Smooth muscle cell (in vitro differentiated cells): ENCODE data around the gene RTL1. TPM values are rescaled to one million over a fixed set of nuclear protein-coding genes. Genes with fewer than 3 reads are reported as not detected.

Source experiments
- DNase-seq: peaks from one replicate; lab custom pipeline; 2025; ENCODE audit not compliant: unreplicated experiment; lab: John Stamatoyannopoulos, UW
- H2AFZ ChIP-seq: fragments of 200-600 bp; sonication (generic); 2 replicates; pipeline ENCODE4 v1.6.0; 2016; ENCODE audit warnings: antibody characterized with exemption, low read depth, mild to moderate bottlenecking
- H3F3A ChIP-seq: fragments of 200-600 bp; sonication (generic); 2 replicates; pipeline ENCODE4 v1.6.0; 2017; ENCODE audit warnings: antibody characterized with exemption, low read depth
- H3K27ac ChIP-seq: fragments of 200-600 bp; sonication (generic); 2 replicates; pipeline ENCODE4 v1.5.1; 2016; ENCODE audit warnings: low read depth, mild to moderate bottlenecking
- H3K27me3 ChIP-seq: fragments of 200-600 bp; sonication (generic); 2 replicates; pipeline ENCODE4 v1.6.1; 2016; ENCODE audit warnings: low read depth, mild to moderate bottlenecking
- H3K36me3 ChIP-seq: fragments of 200-600 bp; sonication (generic); 2 replicates; pipeline ENCODE4 v1.5.1; 2016; ENCODE audit warnings: low read depth
- H3K4me1 ChIP-seq: fragments of 200-600 bp; sonication (generic); 2 replicates; pipeline ENCODE4 v1.5.1; 2016; ENCODE audit warnings: low read depth
- H3K4me2 ChIP-seq: fragments of 200-600 bp; sonication (generic); 2 replicates; pipeline ENCODE4 v1.6.0; 2016; ENCODE audit warnings: mild to moderate bottlenecking
- H3K4me3 ChIP-seq: fragments of 200-600 bp; sonication (generic); 2 replicates; pipeline ENCODE4 v1.5.1; 2016; ENCODE audit warnings: mild to moderate bottlenecking
- H3K79me2 ChIP-seq: fragments of 200-600 bp; sonication (generic); 2 replicates; pipeline ENCODE4 v1.6.0; 2016; ENCODE audit warnings: low read depth, mild to moderate bottlenecking
- H3K9ac ChIP-seq: fragments of 200-600 bp; sonication (generic); 2 replicates; pipeline ENCODE4 v1.6.0; 2016; ENCODE audit warnings: low read depth
- H3K9me3 ChIP-seq: fragments of 200-600 bp; sonication (generic); replicated peaks from 2 replicates; pipeline ENCODE4 v1.5.1; 2016; ENCODE audit warnings: low read depth
- H4K20me1 ChIP-seq: fragments of 200-600 bp; sonication (generic); 2 replicates; pipeline ENCODE4 v1.6.0; 2016; ENCODE audit warnings: low read depth
- WGBS: methylation state at CpG from one replicate; pipeline ENCODE4 v1.1.7; 2016; ENCODE audit warnings: low lambda C conversion rate; 5-methylcytosine and 5-hydroxymethylcytosine counted together
- polyA plus RNA-seq: library from polyadenylated mRNA; unstranded; fragments of >200 nt; fragmentation: Nextera tagmentation; extraction: Ambion mirVana; gene quantifications from 2 replicates; pipeline ENCODE4 v1.2.1, GENCODE V29; 2016
- total RNA-seq: library from RNA; depleted of rRNA; stranded (reverse); fragments of >200 nt; gene quantifications from 2 replicates; pipeline ENCODE4 v1.2.3, GENCODE V29; 2014
- TF ChIP-seq, protein P1 (sequence below): fragments of 200-600 bp; sonication (generic); IDR thresholded peaks from 2 replicates; pipeline ENCODE4 v1.5.1; 2017; ENCODE audit warnings: borderline replicate concordance, mild to moderate bottlenecking, antibody characterized with exemption; ENCODE audit not compliant: insufficient read depth, poor library complexity, severe bottlenecking

Gene RTL1
- total and polyA plus RNA-seq, 2 experiments from 2014 or later, result 6.7 to 13.9 TPM

GRCh38 chr14:100915560-100915959 is 12.0 kb upstream of the RTL1 start:
- Histone ChIP-seq H3K36me3 (no peaks in the 10 kb centered on the region), H3K79me2 (no peaks in the 10 kb centered on the region), H3K9me3 (no peaks in the 10 kb centered on the region), H3K27ac (no peak overlapping the region), H2AFZ (no peak overlapping the region), H4K20me1 (no peaks in the 10 kb centered on the region), H3K4me3 (no peak overlapping the region), H3K4me1 (peaks cover 7% of the 10 kb centered on the region), H3F3A (no peaks in the 10 kb centered on the region), H3K4me2 (no peak overlapping the region), H3K27me3 (no peaks in the 10 kb centered on the region), H3K9ac (no peak overlapping the region)
- no peak for DNase-seq
- TF ChIP-seq, protein P1, sequence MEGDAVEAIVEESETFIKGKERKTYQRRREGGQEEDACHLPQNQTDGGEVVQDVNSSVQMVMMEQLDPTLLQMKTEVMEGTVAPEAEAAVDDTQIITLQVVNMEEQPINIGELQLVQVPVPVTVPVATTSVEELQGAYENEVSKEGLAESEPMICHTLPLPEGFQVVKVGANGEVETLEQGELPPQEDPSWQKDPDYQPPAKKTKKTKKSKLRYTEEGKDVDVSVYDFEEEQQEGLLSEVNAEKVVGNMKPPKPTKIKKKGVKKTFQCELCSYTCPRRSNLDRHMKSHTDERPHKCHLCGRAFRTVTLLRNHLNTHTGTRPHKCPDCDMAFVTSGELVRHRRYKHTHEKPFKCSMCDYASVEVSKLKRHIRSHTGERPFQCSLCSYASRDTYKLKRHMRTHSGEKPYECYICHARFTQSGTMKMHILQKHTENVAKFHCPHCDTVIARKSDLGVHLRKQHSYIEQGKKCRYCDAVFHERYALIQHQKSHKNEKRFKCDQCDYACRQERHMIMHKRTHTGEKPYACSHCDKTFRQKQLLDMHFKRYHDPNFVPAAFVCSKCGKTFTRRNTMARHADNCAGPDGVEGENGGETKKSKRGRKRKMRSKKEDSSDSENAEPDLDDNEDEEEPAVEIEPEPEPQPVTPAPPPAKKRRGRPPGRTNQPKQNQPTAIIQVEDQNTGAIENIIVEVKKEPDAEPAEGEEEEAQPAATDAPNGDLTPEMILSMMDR, result no peak
- 74% methylated on average over 2 of the region's 2 CpGs for WGBS

- Histone ChIP-seq H3K4me3 (no peak overlapping the region), H3K27me3 (no peaks in the 10 kb centered on the region), H3K9ac (no peak overlapping the region), H3K4me2 (peak overlapping the region; percentile 34), H4K20me1 (no peaks in the 10 kb centered on the region), H3K9me3 (no peaks in the 10 kb centered on the region), H3K36me3 (no peaks in the 10 kb centered on the region), H3K4me1 (peaks cover 7% of the 10 kb centered on the region), H3K79me2 (no peaks in the 10 kb centered on the region), H3K27ac (no peak overlapping the region), H3F3A (no peaks in the 10 kb centered on the region), H2AFZ (no peak overlapping the region)
- DNase-seq, result no peak
- 45% methylated on average over 3 of the region's 3 CpGs for WGBS
- TF ChIP-seq, protein P1, result no peak
These were observed 11.1 kb upstream of the RTL1 start for GRCh38 chr14:100914597-100915021.

DNA sequence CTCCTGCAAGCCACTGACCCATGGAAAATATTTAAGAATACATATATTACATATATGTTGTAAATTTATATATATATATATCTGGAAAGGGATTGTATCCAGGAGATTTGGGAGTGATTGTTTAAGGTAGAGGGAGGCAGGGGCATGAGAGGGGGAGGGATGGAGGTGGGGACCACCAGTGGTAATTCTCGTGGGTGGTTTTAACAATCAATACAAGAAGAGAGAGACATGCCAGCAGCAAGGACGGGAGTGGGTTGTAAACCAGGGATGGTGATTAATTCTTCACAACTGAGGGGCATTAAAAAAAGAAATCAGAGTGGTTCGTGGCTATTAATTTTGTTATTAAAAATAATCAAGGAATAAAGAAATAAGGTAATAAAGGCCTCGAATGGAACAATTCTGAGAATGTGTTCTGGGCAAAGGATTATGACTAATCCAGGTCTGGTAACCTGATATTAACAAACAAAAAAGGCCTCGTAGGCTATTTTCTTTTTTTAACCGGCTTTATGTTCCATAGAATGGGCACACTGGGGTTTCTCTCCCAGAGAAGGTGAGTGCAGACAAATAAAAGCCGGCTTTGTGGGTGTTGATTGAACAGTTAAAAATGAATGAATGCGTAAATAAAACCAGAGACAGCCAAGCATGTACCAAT is 8.3 kb upstream of the RTL1 start:
- Histone ChIP-seq H3K9ac (no peak overlapping the region), H3K36me3 (no peaks in the 10 kb centered on the region), H3K4me2 (no peak overlapping the region), H3K4me3 (no peak overlapping the region), H3K79me2 (no peaks in the 10 kb centered on the region), H3K9me3 (no peaks in the 10 kb centered on the region), H2AFZ (no peak overlapping the region), H3K4me1 (peaks cover 7% of the 10 kb centered on the region), H3K27ac (no peak overlapping the region), H4K20me1 (no peaks in the 10 kb centered on the region), H3F3A (no peaks in the 10 kb centered on the region), H3K27me3 (no peaks in the 10 kb centered on the region)
- WGBS, result 78% methylated on average over 8 of the region's 8 CpGs
- TF ChIP-seq, protein P1, result no peak
- DNase-seq, result no peak
